H9 (cell line): ENCODE results near the gene RWDD4. TPM values are rescaled to one million over a fixed set of nuclear protein-coding genes. Genes with fewer than 3 reads are reported as not detected.

Experiments
- DNase-seq: peaks from one replicate; pipeline ENCODE4 v3.0.0-alpha.2; 2017
- H2AFZ ChIP-seq: one replicate; pipeline ENCODE4 v1.6.1; 2013; ENCODE audit warnings: mild to moderate bottlenecking, low read length, control low read depth, moderate library complexity
- H2AK5ac ChIP-seq: 2 replicates; pipeline ENCODE4 v1.6.1; 2013; ENCODE audit warnings: low read length, control low read depth, mixed read lengths; ENCODE audit not compliant: insufficient read length
- H2BK120ac ChIP-seq: one replicate; pipeline ENCODE4 v1.6.1; 2013; ENCODE audit warnings: low read depth, mild to moderate bottlenecking, low read length, control low read depth, inconsistent platforms; ENCODE audit not compliant: poor library complexity, severe bottlenecking
- H2BK12ac ChIP-seq: 2 replicates; pipeline ENCODE4 v1.6.1; 2013; ENCODE audit warnings: low read length, control low read depth, mixed read lengths, low read depth; ENCODE audit not compliant: insufficient read length
- H2BK15ac ChIP-seq: 2 replicates; pipeline ENCODE4 v1.6.1; 2013; ENCODE audit warnings: low read depth, low read length, control low read depth
- H2BK20ac ChIP-seq: one replicate; pipeline ENCODE4 v1.6.1; 2013; ENCODE audit warnings: low read depth, mild to moderate bottlenecking, low read length, control low read depth, inconsistent platforms; ENCODE audit not compliant: poor library complexity, severe bottlenecking
- H2BK5ac ChIP-seq: 2 replicates; pipeline ENCODE4 v1.6.1; 2013; ENCODE audit warnings: low read length, control low read depth, mixed read lengths; ENCODE audit not compliant: insufficient read length
- H3K14ac ChIP-seq: 2 replicates; pipeline ENCODE4 v1.6.1; 2013; ENCODE audit warnings: low read length, control low read depth; ENCODE audit not compliant: insufficient read depth
- H3K18ac ChIP-seq: 2 replicates; pipeline ENCODE4 v1.6.1; 2013; ENCODE audit warnings: low read depth, mild to moderate bottlenecking, mixed read lengths, low read length, control low read depth; ENCODE audit not compliant: insufficient read length
- H3K23ac ChIP-seq: 2 replicates; pipeline ENCODE4 v1.6.1; 2013; ENCODE audit warnings: low read length, control low read depth, mixed read lengths, low read depth; ENCODE audit not compliant: insufficient read length
- H3K23me2 ChIP-seq: 2 replicates; pipeline ENCODE4 v1.6.1; 2013; ENCODE audit warnings: low read depth, mild to moderate bottlenecking, mixed read lengths, low read length, control low read depth; ENCODE audit not compliant: insufficient read length, poor library complexity, severe bottlenecking
- H3K27ac ChIP-seq: 2 replicates; pipeline ENCODE4 v1.5.1; 2013; ENCODE audit warnings: low read length, control low read depth, mixed read lengths, low read depth; ENCODE audit not compliant: insufficient read length
- H3K27me3 ChIP-seq: 2 replicates; pipeline ENCODE4 v1.6.1; 2013; ENCODE audit warnings: low read length, control low read depth, inconsistent platforms; ENCODE audit not compliant: insufficient read depth
- H3K4ac ChIP-seq: 2 replicates; pipeline ENCODE4 v1.6.1; 2013; ENCODE audit warnings: low read depth, mild to moderate bottlenecking, control low read depth, inconsistent platforms, low read length, moderate library complexity
- H3K4me1 ChIP-seq: 2 replicates; pipeline ENCODE4 v1.6.1; 2013; ENCODE audit warnings: low read length, control low read depth, inconsistent platforms; ENCODE audit not compliant: insufficient read depth
- H3K4me2 ChIP-seq: 2 replicates; pipeline ENCODE4 v1.6.1; 2013; ENCODE audit warnings: low read length, control low read depth, mixed read lengths; ENCODE audit not compliant: insufficient read length, insufficient read depth
- H3K56ac ChIP-seq: 2 replicates; pipeline ENCODE4 v1.6.1; 2013; ENCODE audit warnings: low read depth, mild to moderate bottlenecking, mixed read lengths, low read length, control low read depth; ENCODE audit not compliant: insufficient read length
- H3K79me1 ChIP-seq: 2 replicates; pipeline ENCODE4 v1.6.1; 2013; ENCODE audit warnings: low read depth, mild to moderate bottlenecking, moderate library complexity, low read length, control low read depth, inconsistent platforms; ENCODE audit not compliant: insufficient read depth, poor library complexity, severe bottlenecking
- H3K79me2 ChIP-seq: 2 replicates; pipeline ENCODE4 v1.6.1; 2013; ENCODE audit warnings: low read length, control low read depth, inconsistent platforms; ENCODE audit not compliant: insufficient read depth
- H3K9ac ChIP-seq: 2 replicates; pipeline ENCODE4 v1.6.1; 2013; ENCODE audit warnings: low read length, control low read depth, mixed read lengths; ENCODE audit not compliant: insufficient read length; ENCODE audit errors: extremely low read depth
- H3K9me3 ChIP-seq: one replicate; pipeline ENCODE4 v1.6.1; 2013; ENCODE audit warnings: low read depth, low read length, inconsistent platforms; ENCODE audit not compliant: control insufficient read depth
- H3T11ph ChIP-seq: one replicate; pipeline ENCODE4 v1.6.1; 2013; ENCODE audit warnings: mild to moderate bottlenecking, low read length, control low read depth, inconsistent platforms
- H4K20me1 ChIP-seq: one replicate; pipeline ENCODE4 v1.6.1; 2013; ENCODE audit not compliant: control insufficient read depth, insufficient read length, insufficient read depth
- H4K5ac ChIP-seq: 2 replicates; pipeline ENCODE4 v1.6.1; 2013; ENCODE audit warnings: low read depth, mild to moderate bottlenecking, mixed read lengths, low read length, control low read depth; ENCODE audit not compliant: insufficient read length
- H4K8ac ChIP-seq: replicated peaks from 2 replicates; pipeline ENCODE4 v1.6.1; 2013; ENCODE audit warnings: low read length, control low read depth, mixed read lengths, low read depth; ENCODE audit not compliant: insufficient read length
- H4K91ac ChIP-seq: 2 replicates; pipeline ENCODE4 v1.6.1; 2013; ENCODE audit warnings: low read depth, mild to moderate bottlenecking, moderate library complexity, mixed read lengths, low read length, control low read depth; ENCODE audit not compliant: insufficient read length
- H3K27ac Mint-ChIP-seq, 3 experiments: 2 replicates in 2 of 3; 3 replicates in 1 of 3; pipeline ENCODE4 v1.8.0; 2020 to 2021; ENCODE audit warnings: mixed read lengths in 3 of 3, mild to moderate bottlenecking in 1 of 3, moderate library complexity in 1 of 3
- H3K27me3 Mint-ChIP-seq: 2 replicates; pipeline ENCODE4 v1.8.0; 2021; ENCODE audit warnings: low read depth, mild to moderate bottlenecking, moderate library complexity, mixed read lengths
- H3K36me3 Mint-ChIP-seq, 3 experiments: 2 replicates in 2 of 3; 3 replicates in 1 of 3; pipeline ENCODE4 v1.8.0; 2020 to 2021; ENCODE audit warnings: low read depth in 3 of 3, mixed read lengths in 3 of 3; ENCODE audit not compliant: insufficient read depth in 1 of 3
- H3K4me1 Mint-ChIP-seq, 2 experiments: 2 replicates each; pipeline ENCODE4 v1.8.0; 2020; ENCODE audit warnings: mixed read lengths in 2 of 2
- H3K4me3 Mint-ChIP-seq, 2 experiments: 2 replicates in 1 of 2; 3 replicates in 1 of 2; pipeline ENCODE4 v1.8.0; 2020 to 2021; ENCODE audit warnings: mild to moderate bottlenecking in 2 of 2, mixed read lengths in 2 of 2, moderate library complexity in 1 of 2
- H3K9me3 Mint-ChIP-seq, 2 experiments: 2 replicates in 1 of 2; 3 replicates in 1 of 2; pipeline ENCODE4 v1.8.0; 2020; ENCODE audit warnings: mild to moderate bottlenecking in 2 of 2, mixed read lengths in 2 of 2, moderate library complexity in 1 of 2
- WGBS: extraction: QIAGEN DNeasy Blood & Tissue Kit; methylation state at CpG from one replicate; pipeline ENCODE4 v1.1.7; 2013; ENCODE audit warnings: missing lambda C conversion rate, low lambda C conversion rate, mixed read lengths; ENCODE audit not compliant: insufficient read length; ENCODE audit errors: extremely low coverage; 5-methylcytosine and 5-hydroxymethylcytosine counted together
- total RNA-seq: library from RNA; stranded (reverse); gene quantifications from 2 replicates; pipeline ENCODE4 v1.2.1, GENCODE V29; 2021
- TF ChIP-seq, protein P1 (sequence below): fragments of 200-600 bp; sonication (generic); conservative IDR thresholded peaks from 3 replicates; pipeline ENCODE4 v1.8.0; 2021; ENCODE audit warnings: antibody characterized with exemption, mild to moderate bottlenecking

Gene RWDD4
- total RNA-seq, 1 experiment from 2014 or later: 17.8 TPM

DNA sequence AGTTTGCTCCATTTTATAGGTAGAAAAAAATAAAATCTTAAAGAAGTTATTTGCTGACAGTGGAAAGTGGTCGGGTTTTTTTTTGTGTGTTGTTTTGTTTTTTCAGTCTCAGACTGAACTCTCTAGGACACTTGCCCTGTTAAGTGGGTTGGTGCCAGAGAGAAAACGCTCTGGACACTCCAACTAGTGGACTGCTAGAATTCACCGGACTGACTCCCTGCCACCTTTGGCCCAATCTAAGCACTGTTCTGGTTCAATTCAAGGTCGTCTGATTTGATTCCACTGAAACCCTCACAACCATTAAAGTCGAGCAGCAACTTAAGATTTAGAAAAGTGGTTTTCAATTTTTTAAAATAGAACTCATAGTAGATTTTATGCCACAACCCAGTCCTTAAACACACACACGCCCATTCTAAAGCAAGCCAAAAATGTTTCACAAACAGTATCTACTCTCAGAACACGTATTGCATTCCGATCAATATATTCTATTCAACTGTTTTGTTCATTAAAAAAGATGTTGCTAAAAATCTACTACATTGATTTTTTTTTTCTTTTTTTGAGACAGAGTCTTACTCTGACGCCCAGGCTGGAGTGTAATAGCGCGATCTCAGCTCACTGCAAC, 27.3 kb downstream of the RWDD4 start:
- Histone ChIP-seq H3K23ac (no peak overlapping the region), H2BK5ac (no peak overlapping the region), H4K91ac (no peak overlapping the region), H2BK12ac (no peak overlapping the region), H3K9me3 (no peaks in the 10 kb centered on the region), H3K23me2 (no peaks in the 10 kb centered on the region), H3K4me1 (no peaks in the 10 kb centered on the region; the same call in 1 of the 2 replicates), H2BK120ac (no peak overlapping the region), H4K8ac (no peak overlapping the region), H3K27ac (no peak overlapping the region), H3K56ac (no peak overlapping the region), H3K18ac (no peak overlapping the region), H3T11ph (no peak overlapping the region), H3K4ac (no peak overlapping the region), H3K4me2 (no peak overlapping the region), H3K27me3 (no peaks in the 10 kb centered on the region), H2AK5ac (no peak overlapping the region), H2BK20ac (no peak overlapping the region), H3K9ac (no peak overlapping the region), H3K79me2 (no peaks in the 10 kb centered on the region), H4K5ac (no peak overlapping the region), H4K20me1 (no peaks in the 10 kb centered on the region), H2AFZ (no peak overlapping the region), H3K14ac (no peak overlapping the region), H3K79me1 (no peaks in the 10 kb centered on the region), H2BK15ac (no peak overlapping the region)
- Mint-ChIP-seq H3K9me3 (no peaks in the 10 kb centered on the region), H3K4me3 (no peak overlapping the region), H3K4me1 (peaks cover 22 to 26% of the 10 kb centered on the region in 2 experiments), H3K27ac (no peak overlapping the region), H3K36me3 (no peaks in the 10 kb centered on the region), H3K27me3 (peaks cover 1% of the 10 kb centered on the region; the same call in 1 of the 2 replicates)
- TF ChIP-seq, protein P1, sequence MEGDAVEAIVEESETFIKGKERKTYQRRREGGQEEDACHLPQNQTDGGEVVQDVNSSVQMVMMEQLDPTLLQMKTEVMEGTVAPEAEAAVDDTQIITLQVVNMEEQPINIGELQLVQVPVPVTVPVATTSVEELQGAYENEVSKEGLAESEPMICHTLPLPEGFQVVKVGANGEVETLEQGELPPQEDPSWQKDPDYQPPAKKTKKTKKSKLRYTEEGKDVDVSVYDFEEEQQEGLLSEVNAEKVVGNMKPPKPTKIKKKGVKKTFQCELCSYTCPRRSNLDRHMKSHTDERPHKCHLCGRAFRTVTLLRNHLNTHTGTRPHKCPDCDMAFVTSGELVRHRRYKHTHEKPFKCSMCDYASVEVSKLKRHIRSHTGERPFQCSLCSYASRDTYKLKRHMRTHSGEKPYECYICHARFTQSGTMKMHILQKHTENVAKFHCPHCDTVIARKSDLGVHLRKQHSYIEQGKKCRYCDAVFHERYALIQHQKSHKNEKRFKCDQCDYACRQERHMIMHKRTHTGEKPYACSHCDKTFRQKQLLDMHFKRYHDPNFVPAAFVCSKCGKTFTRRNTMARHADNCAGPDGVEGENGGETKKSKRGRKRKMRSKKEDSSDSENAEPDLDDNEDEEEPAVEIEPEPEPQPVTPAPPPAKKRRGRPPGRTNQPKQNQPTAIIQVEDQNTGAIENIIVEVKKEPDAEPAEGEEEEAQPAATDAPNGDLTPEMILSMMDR: no peak
- WGBS: 100% methylated on average over 1 of the region's 11 CpGs
- no peak for DNase-seq
